Activated CD8-positive, alpha-beta T cell treated with anti-CD3 and anti-CD28 coated beads for 36 hours (primary cell): ENCODE results near the gene COX7B2. TPM values are rescaled to one million over a fixed set of nuclear protein-coding genes. Genes with fewer than 3 reads are reported as not detected.
A peak's percentile ranks its signal among the peaks of the same experiment; 100 is the strongest.

Experiments used
- ATAC-seq: fragments of 200-7000 bp; cut with Tn5 transposase; one replicate; pipeline ENCODE4 v1.10.0; 2021; ENCODE audit warnings: mild to moderate bottlenecking, moderate library complexity
- CTCF ChIA-PET: fragments of 350-600 bp; sonication (Branson Sonifier 250); formaldehyde crosslinking; loops from one replicate; lab custom pipeline; 2021; ENCODE audit warnings: antibody characterized with exemption; lab: Charles Lee
- POLR2A ChIA-PET: fragments of 350-600 bp; sonication (Branson Sonifier 250); formaldehyde crosslinking; loops from one replicate; lab custom pipeline; 2021; ENCODE audit warnings: antibody characterized with exemption; lab: Charles Lee
- DNase-seq: peaks from one replicate; pipeline ENCODE4 v3.0.0-alpha.2; 2020
- H3K27ac Mint-ChIP-seq: one replicate; pipeline ENCODE4 v1.8.0; 2021; ENCODE audit warnings: mild to moderate bottlenecking, mixed read lengths
- H3K27me3 Mint-ChIP-seq: one replicate; pipeline ENCODE4 v1.8.0; 2021; ENCODE audit warnings: mixed read lengths
- H3K36me3 Mint-ChIP-seq: one replicate; pipeline ENCODE4 v1.8.0; 2021; ENCODE audit warnings: low read depth, mixed read lengths
- H3K4me1 Mint-ChIP-seq: one replicate; pipeline ENCODE4 v1.8.0; 2021; ENCODE audit warnings: low read depth, mixed read lengths
- H3K4me3 Mint-ChIP-seq: one replicate; pipeline ENCODE4 v1.8.0; 2021; ENCODE audit warnings: mild to moderate bottlenecking, moderate library complexity, mixed read lengths
- H3K9me3 Mint-ChIP-seq: one replicate; pipeline ENCODE4 v1.8.0; 2021; ENCODE audit warnings: mixed read lengths
- intact Hi-C: fragments of 100-400 bp; cut with micrococcal nuclease; formaldehyde crosslinking; loops from one replicate; pipeline ENCODE4 v1.10.0; 2022
- total RNA-seq, 2 experiments: library from RNA; stranded (reverse); gene quantifications; one replicate each; pipeline ENCODE4 v1.2.3, GENCODE V29; 2021
- TF ChIP-seq, protein P1 (sequence below): fragments of 200-600 bp; IDR thresholded peaks from one replicate; pipeline ENCODE4 v1.8.0; 2022; ENCODE audit warnings: antibody characterized with exemption, mild to moderate bottlenecking

COX7B2 gene
- total RNA-seq, 2 experiments from 2014 or later, result not detected

DNA sequence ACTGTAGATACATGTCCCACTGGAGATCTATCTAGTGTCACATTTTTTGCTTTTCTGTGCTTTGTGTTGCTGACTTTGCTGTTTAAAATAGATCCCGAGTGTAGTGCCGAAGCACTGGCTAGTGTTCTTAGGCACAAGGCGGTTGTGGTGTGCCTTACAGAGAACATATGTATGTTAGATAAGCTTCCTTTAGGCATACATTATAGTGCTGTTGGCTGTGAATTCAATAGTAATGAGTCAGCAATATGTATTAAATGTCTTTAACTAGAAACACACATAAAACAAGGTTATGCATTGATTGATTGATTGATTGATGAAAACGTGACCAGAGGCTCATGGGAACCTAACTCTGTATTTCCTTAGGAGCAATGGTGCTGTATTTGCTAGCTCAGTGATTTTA is 56.2 kb downstream of the COX7B2 start:
- DNase-seq (no peak), ATAC-seq (no peak)
- no peak overlapping the region for H3K4me3 Mint-ChIP-seq
- TF ChIP-seq, protein P1, sequence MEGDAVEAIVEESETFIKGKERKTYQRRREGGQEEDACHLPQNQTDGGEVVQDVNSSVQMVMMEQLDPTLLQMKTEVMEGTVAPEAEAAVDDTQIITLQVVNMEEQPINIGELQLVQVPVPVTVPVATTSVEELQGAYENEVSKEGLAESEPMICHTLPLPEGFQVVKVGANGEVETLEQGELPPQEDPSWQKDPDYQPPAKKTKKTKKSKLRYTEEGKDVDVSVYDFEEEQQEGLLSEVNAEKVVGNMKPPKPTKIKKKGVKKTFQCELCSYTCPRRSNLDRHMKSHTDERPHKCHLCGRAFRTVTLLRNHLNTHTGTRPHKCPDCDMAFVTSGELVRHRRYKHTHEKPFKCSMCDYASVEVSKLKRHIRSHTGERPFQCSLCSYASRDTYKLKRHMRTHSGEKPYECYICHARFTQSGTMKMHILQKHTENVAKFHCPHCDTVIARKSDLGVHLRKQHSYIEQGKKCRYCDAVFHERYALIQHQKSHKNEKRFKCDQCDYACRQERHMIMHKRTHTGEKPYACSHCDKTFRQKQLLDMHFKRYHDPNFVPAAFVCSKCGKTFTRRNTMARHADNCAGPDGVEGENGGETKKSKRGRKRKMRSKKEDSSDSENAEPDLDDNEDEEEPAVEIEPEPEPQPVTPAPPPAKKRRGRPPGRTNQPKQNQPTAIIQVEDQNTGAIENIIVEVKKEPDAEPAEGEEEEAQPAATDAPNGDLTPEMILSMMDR, result no peak
- H3K4me1 Mint-ChIP-seq, result no peaks in the 10 kb centered on the region
- ChIA-PET POLR2A (no interaction called here), CTCF (interaction anchor here (0.7 kb wide), 1 partner anchor 174 kb away, joined by 4 read pairs; no protein-coding TSS in a partner anchor)
- no peak overlapping the region for H3K27ac Mint-ChIP-seq
- H3K36me3 Mint-ChIP-seq, result no peaks in the 10 kb centered on the region
- H3K9me3 Mint-ChIP-seq, result no peaks in the 10 kb centered on the region
- H3K27me3 Mint-ChIP-seq, result no peaks in the 10 kb centered on the region
- intact Hi-C loops, result no loop called here

DNA sequence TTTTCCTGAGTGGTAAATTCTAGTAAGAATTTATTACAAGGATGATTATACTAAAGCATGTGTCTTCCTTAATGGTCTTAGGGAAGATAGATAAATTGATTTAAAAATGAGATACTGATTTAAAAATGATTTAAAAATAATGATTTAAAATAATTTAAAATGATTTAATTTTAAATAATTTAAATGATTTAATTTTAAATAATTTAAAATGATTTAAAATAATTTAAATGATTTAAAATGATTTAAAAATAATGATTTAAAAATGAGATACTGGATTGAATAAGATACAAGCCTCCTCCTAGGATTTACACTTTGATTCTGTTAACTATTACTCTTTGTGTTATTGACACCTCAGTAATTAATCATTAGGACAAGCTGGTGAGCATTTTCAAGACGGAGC is 59.0 kb downstream of the COX7B2 start:
- intact Hi-C loops, result no loop called here
- DNase-seq (no peak), ATAC-seq (no peak)
- POLR2A ChIA-PET, result no interaction called here
- Mint-ChIP-seq H3K9me3 (no peaks in the 10 kb centered on the region), H3K4me3 (no peak overlapping the region), H3K27ac (no peak overlapping the region), H3K36me3 (no peaks in the 10 kb centered on the region), H3K4me1 (no peaks in the 10 kb centered on the region), H3K27me3 (no peaks in the 10 kb centered on the region)
- TF ChIP-seq, protein P1, result no peak
- CTCF ChIA-PET, result no interaction called here

DNA sequence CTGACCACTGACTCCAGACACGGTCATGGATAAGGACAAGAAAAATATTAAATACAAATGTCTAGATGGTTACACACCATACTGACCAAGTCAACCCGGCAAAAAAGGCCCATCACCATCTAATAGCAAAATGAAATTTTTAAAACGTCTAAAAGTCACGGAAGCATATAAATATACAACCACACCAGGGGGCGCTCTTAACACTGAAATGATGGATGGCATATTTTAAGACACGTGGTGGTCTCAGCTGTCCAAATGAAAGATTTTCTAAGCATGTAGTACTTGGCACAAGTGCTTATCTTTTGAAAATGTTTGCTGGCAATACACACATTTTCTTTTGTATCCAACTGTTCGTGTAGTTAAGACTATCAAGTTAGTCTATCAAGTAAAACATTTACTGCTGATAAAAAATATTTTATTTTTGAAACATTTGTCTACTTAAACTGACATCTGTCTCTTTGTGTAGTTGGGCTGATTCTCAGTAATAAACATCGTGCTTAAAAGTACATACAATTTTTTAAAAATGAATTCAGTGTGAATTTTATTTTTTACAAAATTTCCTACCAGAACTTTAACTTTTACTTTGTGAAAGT is 64.6 kb downstream of the COX7B2 start:
- Mint-ChIP-seq H3K27ac (no peak overlapping the region), H3K4me1 (no peaks in the 10 kb centered on the region), H3K36me3 (no peaks in the 10 kb centered on the region), H3K4me3 (no peak overlapping the region), H3K27me3 (no peaks in the 10 kb centered on the region), H3K9me3 (no peaks in the 10 kb centered on the region)
- intact Hi-C loops, result loop anchor here (10.0 kb wide), 2 partner anchors 190 to 540 kb away; partner anchors contain the start of gene GABRB1
- TF ChIP-seq, protein P1, result peak; percentile 81
- ChIA-PET POLR2A (no interaction called here), CTCF (interaction anchor here (0.6 to 2.7 kb wide), 10 partner anchors 14 to 1114 kb away, joined by 3 to 12 read pairs (median 4); no protein-coding TSS in a partner anchor)
- peak; percentile 55 for ATAC-seq
- DNase-seq, result peak; percentile 79

DNA sequence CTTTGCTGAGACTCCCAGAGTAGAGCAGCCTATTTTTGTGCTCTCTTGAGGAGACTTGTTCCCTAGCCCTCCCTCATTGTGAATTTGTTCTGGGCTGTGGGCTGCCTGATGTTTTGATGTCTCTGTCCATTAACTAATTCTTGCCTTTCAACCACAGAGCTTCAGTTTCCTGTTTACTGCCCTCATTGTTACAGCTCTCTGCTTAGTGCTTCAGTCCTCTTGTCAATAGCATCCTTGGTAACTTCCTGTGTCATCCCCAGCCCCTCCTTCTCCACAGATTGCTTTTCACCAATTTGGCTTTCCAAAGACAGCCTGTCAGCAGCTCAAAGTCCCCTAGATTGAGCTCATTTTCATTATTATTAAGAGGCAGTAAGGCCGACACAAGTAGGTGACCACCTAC is 69.9 kb downstream of the COX7B2 start:
- no peaks in the 10 kb centered on the region for H3K27me3 Mint-ChIP-seq
- no peaks in the 10 kb centered on the region for H3K9me3 Mint-ChIP-seq
- POLR2A ChIA-PET, result no interaction called here
- TF ChIP-seq, protein P1, result no peak
- H3K4me1 Mint-ChIP-seq, result peaks cover 3% of the 10 kb centered on the region
- H3K36me3 Mint-ChIP-seq, result no peaks in the 10 kb centered on the region
- ATAC-seq, result no peak
- intact Hi-C loops, result no loop called here
- CTCF ChIA-PET, result no interaction called here
- no peak for DNase-seq
- no peak overlapping the region for H3K4me3 Mint-ChIP-seq
- no peak overlapping the region for H3K27ac Mint-ChIP-seq

DNA sequence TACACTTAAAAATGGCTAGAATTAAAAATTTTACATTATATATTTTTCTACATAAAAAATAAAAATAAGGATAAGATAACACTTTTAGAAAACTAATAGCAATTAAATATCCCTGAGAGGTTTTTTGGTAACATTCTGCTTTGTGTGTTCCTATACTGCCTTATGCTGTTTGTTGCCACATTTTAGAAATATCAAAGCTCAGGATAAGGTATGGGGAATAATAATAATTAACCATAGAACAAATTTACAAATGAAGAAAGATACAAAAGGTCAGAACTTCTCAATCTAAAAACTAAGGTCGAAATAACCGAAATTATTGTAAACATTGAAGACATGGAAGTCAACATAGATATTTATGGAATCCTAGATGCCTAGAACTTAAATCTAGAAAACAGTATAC is 71.4 kb downstream of the COX7B2 start:
- ATAC-seq, result no peak
- Mint-ChIP-seq H3K27ac (no peak overlapping the region), H3K27me3 (no peaks in the 10 kb centered on the region), H3K4me3 (no peak overlapping the region), H3K36me3 (no peaks in the 10 kb centered on the region), H3K4me1 (peaks cover 3% of the 10 kb centered on the region), H3K9me3 (no peaks in the 10 kb centered on the region)
- TF ChIP-seq, protein P1, result no peak
- ChIA-PET POLR2A (no interaction called here), CTCF (no interaction called here)
- intact Hi-C loops, result no loop called here
- DNase-seq, result no peak
